Measurements from ENCODE around the gene BABAM2. TPM values are rescaled to one million over a fixed set of nuclear protein-coding genes. Genes with fewer than 3 reads are reported as not detected.

Gene BABAM2
- polyA plus RNA-seq, 3 donors = 33.2 to 52.8 (median 49.3) TPM

DNA sequence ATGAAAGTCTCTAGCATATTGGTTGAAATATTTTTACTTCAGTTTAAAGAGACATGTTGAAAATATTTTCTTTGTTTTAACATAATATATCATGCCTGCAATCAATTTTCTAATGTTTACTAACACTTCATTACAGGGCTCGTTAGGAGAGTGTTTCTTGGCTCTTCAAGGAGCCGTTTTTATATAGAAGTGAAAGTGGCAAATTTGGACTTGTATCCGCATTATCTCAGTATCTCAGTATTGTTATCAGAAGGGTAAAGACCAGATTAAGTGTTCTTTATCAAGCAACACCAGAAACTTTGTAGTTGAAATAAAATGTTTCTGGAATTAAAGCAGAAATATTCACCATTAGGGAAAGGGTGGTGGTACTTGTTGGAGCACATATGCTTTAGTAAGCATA is 97.8 kb downstream of the BABAM2 start:
- peaks cover 0 to 7% of the 10 kb centered on the region in 2 donors for H3K9me3 ChIP-seq (replicated peaks in 1 of 2; ENCODE audit: control insufficient read depth in 1 of 2, insufficient read depth in 1 of 2, low read length in 2 of 2)
- WGBS (ENCODE audit: insufficient coverage) = no CpG with 5 or more reads among the region's 3 CpGs
- Mint-ChIP-seq H3K4me3 (peak overlapping the region; percentile 34 to 70), H3K9me3 (peaks cover 0 to 13% (median 0%) of the 10 kb centered on the region in 7 donors), H3K27ac (peak overlapping the region in 4 of 7 donors; percentile 28 to 90 (median 61)), H3K4me1 (peaks cover 63% of the 10 kb centered on the region), H3K36me3 (peaks cover 0 to 11% of the 10 kb centered on the region in 2 donors), H3K27me3 (ENCODE audit: low read depth in 3 of 3) (peaks cover 0 to 2% (median 0%) of the 10 kb centered on the region in 3 donors)
- no peaks in the 10 kb centered on the region for H3K27me3 ChIP-seq (ENCODE audit: control insufficient read depth in 2 of 2, insufficient read depth in 2 of 2, low read length in 2 of 2)
- TF ChIP-seq, protein P1, sequence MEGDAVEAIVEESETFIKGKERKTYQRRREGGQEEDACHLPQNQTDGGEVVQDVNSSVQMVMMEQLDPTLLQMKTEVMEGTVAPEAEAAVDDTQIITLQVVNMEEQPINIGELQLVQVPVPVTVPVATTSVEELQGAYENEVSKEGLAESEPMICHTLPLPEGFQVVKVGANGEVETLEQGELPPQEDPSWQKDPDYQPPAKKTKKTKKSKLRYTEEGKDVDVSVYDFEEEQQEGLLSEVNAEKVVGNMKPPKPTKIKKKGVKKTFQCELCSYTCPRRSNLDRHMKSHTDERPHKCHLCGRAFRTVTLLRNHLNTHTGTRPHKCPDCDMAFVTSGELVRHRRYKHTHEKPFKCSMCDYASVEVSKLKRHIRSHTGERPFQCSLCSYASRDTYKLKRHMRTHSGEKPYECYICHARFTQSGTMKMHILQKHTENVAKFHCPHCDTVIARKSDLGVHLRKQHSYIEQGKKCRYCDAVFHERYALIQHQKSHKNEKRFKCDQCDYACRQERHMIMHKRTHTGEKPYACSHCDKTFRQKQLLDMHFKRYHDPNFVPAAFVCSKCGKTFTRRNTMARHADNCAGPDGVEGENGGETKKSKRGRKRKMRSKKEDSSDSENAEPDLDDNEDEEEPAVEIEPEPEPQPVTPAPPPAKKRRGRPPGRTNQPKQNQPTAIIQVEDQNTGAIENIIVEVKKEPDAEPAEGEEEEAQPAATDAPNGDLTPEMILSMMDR (IDR thresholded peaks at IDR 0.05) = no peak
- H3K9ac ChIP-seq (ENCODE audit: insufficient read depth, low read length, poor library complexity, severe bottlenecking) = peak overlapping the region; percentile 38
- no peak for DNase-seq
- peak overlapping the region; percentile 3 to 70 (median 59) for H3K4me3 ChIP-seq (replicated peaks in 1 of 3; ENCODE audit: low read depth in 2 of 3, low read length in 3 of 3)
- H3K79me2 ChIP-seq (ENCODE audit: insufficient read depth, low read length) = peaks cover 79% of the 10 kb centered on the region
- H3K4me2 ChIP-seq (replicated peaks; ENCODE audit: extremely low read depth, low read length, poor library complexity, severe bottlenecking) = peak overlapping the region; percentile 78
- peaks cover 35 to 62% of the 10 kb centered on the region in 2 donors for H3K4me1 ChIP-seq (ENCODE audit: control insufficient read depth in 1 of 2, insufficient read depth in 2 of 2, low read length in 2 of 2)
- intact Hi-C loops (cut with micrococcal nuclease) = no loop called here
- no peaks in the 10 kb centered on the region for H3K36me3 ChIP-seq (replicated peaks in 1 of 2; ENCODE audit: control insufficient read depth in 1 of 2, insufficient read depth in 2 of 2, low read length in 2 of 2)
- H2AFZ ChIP-seq (ENCODE audit: insufficient read depth, low read depth, low read length, poor library complexity, severe bottlenecking) = peak overlapping the region; percentile 65
- H4K20me1 ChIP-seq (ENCODE audit: insufficient read depth, low read length) = no peaks in the 10 kb centered on the region
- peak overlapping the region in 1 of 2 donors; percentile 72 for H3K27ac ChIP-seq (ENCODE audit: low read depth in 1 of 2, low read length in 2 of 2)

DNA sequence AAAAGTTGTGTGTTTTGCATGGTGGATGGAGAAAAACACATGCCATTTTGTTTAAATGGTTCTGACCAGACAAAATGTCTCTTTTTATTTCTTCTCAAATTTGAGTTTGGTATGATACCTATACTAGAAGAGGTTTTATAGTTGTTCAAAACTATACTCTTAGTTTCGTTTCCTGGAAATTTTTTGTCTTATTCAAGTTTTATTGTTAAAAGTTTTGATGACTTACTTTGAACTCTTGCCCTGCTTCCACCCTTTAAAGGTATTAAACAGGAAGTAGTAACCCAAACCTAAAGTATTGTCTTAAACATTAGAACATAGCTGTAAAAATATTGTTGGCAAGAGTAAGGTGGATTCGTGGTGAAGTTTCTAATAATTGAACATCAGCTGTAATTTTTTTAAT is 98.2 kb downstream of the BABAM2 start:
- H3K4me1 Mint-ChIP-seq = peaks cover 67% of the 10 kb centered on the region
- Histone ChIP-seq H3K27me3 (ENCODE audit: control insufficient read depth in 2 of 2, insufficient read depth in 2 of 2, low read length in 2 of 2) (no peaks in the 10 kb centered on the region), H3K9ac (ENCODE audit: insufficient read depth, low read length, poor library complexity, severe bottlenecking) (peak overlapping the region; percentile 38), H3K9me3 (replicated peaks in 1 of 2; ENCODE audit: control insufficient read depth in 1 of 2, insufficient read depth in 1 of 2, low read length in 2 of 2) (peaks cover 0 to 2% of the 10 kb centered on the region in 2 donors), H3K4me3 (replicated peaks in 1 of 3; ENCODE audit: low read depth in 2 of 3, low read length in 3 of 3) (peak overlapping the region; percentile 3 to 70 (median 59)), H4K20me1 (ENCODE audit: insufficient read depth, low read length) (no peaks in the 10 kb centered on the region), H3K4me1 (ENCODE audit: control insufficient read depth in 1 of 2, insufficient read depth in 2 of 2, low read length in 2 of 2) (peaks cover 39 to 66% of the 10 kb centered on the region in 2 donors), H3K36me3 (replicated peaks in 1 of 2; ENCODE audit: control insufficient read depth in 1 of 2, insufficient read depth in 2 of 2, low read length in 2 of 2) (no peaks in the 10 kb centered on the region), H3K4me2 (replicated peaks; ENCODE audit: extremely low read depth, low read length, poor library complexity, severe bottlenecking) (peak overlapping the region; percentile 78), H3K79me2 (ENCODE audit: insufficient read depth, low read length) (peaks cover 75% of the 10 kb centered on the region), H2AFZ (ENCODE audit: insufficient read depth, low read depth, low read length, poor library complexity, severe bottlenecking) (peak overlapping the region; percentile 65), H3K27ac (ENCODE audit: low read depth in 1 of 2, low read length in 2 of 2) (peak overlapping the region in 1 of 2 donors; percentile 72)
- H3K9me3 Mint-ChIP-seq = peaks cover 0 to 10% (median 0%) of the 10 kb centered on the region in 7 donors
- intact Hi-C loops (cut with micrococcal nuclease) = no loop called here
- TF ChIP-seq, protein P1 (IDR thresholded peaks at IDR 0.05) = no peak
- H3K36me3 Mint-ChIP-seq = peaks cover 0 to 11% of the 10 kb centered on the region in 2 donors
- no CpG with 5 or more reads among the region's 2 CpGs for WGBS (ENCODE audit: insufficient coverage)
- H3K27ac Mint-ChIP-seq = peak overlapping the region in 4 of 7 donors; percentile 28 to 90 (median 79)
- H3K4me3 Mint-ChIP-seq = peak overlapping the region; percentile 34 to 70
- H3K27me3 Mint-ChIP-seq (ENCODE audit: low read depth in 3 of 3) = peaks cover 0 to 2% (median 0%) of the 10 kb centered on the region in 3 donors
- peak in 1 of 3 donors; percentile 16 for DNase-seq
